Activated effector memory CD4-positive, alpha-beta T cell treated with anti-CD3 and anti-CD28 coated beads, Interleukin-2, amount 50 U/mL, for 16 hours (primary cell): ENCODE data around the gene TNS1.

Experiments used
- DNase-seq: peaks from one replicate; pipeline ENCODE4 v3.0.0-alpha.2; 2020

TNS1 gene

DNA sequence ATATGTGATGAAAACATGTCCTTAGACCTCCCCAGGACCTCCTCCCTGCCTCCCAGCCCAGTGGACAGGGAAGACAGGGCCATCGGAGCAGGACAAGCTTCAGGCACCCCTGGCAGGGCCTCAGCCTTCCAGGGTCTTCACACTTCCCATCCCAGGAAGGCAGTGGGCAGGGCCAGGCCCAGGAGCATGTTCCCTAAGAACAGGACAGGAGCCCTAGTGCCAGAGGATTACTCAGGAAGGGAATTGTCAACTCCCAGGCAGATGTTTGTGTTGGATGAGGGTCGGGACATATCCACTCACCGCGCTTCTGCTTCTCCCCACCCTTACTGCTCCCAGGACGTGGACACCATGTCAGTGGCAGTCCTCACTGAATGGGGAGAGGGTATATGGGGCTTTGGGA, 138.9 kb downstream of the TNS1 start:
- no peak for DNase-seq

- DNase-seq, result no peak
Measured at GRCh38 chr2:217861334-217861877, 141.4 kb downstream of the TNS1 start.

GRCh38 chr2:217859926-217860325, 142.9 kb downstream of the TNS1 start:
- DNase-seq, result no peak

DNA sequence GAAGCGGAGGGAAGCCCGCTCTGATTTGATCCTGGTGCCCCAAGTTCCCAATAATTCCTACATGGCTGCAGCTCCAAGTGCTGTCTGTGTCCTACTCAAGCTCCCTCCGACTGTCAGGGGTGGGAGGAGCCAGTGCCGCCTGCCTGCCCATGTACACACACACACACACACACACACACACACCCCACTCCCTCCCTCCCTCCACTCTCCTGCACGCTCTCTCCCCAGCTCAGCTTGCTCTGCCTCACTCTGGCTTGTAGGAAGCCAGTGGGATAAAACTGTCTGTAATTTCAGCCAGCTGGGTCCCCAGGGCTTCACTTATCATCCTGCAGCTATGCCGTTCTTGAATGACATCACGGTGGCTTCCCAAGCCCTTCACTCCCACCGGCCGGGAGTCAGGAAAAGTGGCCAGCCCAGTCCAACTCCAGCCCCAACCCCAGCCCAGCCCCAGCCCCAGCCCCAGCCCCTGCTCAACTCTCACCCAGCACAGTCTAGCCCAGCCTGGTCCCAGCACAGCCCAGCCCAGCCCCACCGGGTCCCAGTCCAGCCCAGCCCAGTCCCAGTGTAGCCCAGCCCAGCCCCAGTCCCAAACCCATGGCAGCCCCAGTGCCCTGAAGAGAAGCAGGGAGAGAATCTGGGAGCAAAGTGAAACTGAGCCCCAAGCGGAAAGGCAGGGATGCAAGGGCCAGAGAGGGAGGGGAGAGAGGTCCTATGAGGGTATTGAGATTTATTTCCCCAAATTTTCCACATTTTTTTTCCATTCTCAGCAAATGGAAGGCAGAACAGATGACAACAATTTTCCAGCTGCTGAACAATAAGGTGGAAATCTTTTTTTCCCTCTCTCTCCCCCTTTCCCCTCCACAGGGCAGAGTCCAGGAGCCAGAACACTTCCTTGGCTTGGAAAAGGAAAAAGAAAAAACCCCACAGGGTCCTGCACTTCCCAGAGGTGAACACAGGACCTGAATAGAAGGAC, 144.0 kb downstream of the TNS1 start:
- DNase-seq, result no peak

DNA sequence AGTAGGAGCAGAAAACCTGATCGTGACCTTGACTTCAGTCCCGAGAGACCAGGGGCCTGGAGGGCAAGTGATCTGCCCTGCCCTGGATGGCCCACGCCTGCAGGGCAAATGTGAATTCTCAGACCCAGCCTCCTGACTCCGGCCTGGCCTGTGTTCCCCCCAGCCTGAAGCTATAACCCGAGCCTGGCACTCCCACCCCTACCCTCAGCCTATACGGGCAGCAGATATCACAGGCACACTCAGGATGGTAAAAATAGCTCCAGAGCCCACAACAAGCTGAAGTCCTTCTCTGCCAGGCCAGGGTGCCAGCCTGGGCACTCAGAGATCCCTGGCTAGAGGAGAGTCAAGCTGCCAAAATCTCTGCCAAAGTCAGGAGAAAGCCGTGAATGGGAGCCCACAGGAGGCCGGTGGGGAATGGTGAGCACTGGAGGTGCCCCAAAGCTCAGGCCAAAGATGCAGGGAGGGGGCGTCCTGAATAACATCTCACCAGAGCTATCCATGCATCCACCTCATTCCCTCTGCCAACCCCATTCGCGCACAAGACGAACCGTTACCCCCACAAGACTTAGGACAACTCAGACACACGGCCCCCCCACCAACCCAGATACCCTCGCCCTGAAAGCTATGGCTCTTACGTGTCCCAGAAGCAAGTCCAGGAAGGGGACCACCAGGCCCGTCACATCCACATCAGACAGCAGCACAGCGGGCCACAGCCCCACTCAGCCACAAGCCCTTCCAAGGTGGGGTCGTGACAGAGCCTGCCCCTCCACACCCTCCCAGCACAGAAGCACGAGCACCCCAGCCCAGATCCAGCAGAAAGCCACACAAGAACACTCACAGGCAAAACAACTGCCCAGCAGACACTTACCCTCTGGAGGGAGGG, 144.9 kb downstream of the TNS1 start:
- DNase-seq, result no peak

DNA sequence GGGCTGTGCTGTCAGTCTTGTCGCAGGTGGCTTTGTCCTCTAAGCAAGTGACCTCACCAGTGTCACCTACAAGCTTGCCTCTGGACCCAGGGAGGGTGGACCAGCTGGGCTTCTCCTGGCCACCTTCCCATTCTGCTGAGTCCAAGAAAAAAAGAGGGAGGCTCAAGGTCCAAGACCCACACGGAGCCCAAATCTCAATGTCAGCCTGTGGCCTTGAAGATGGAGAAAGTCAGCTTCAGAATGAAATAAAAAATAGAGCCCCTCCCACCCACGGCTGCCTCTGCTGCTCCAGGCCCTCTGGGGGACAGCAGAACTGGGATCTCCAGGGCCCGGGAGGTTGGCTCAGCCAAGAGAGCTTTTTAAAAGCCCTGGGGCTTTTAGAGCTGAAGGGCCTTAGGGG, 145.9 kb downstream of the TNS1 start:
- DNase-seq, result no peak

GRCh38 chr2:217856159-217856558, 146.6 kb downstream of the TNS1 start:
- DNase-seq, result no peak

DNA sequence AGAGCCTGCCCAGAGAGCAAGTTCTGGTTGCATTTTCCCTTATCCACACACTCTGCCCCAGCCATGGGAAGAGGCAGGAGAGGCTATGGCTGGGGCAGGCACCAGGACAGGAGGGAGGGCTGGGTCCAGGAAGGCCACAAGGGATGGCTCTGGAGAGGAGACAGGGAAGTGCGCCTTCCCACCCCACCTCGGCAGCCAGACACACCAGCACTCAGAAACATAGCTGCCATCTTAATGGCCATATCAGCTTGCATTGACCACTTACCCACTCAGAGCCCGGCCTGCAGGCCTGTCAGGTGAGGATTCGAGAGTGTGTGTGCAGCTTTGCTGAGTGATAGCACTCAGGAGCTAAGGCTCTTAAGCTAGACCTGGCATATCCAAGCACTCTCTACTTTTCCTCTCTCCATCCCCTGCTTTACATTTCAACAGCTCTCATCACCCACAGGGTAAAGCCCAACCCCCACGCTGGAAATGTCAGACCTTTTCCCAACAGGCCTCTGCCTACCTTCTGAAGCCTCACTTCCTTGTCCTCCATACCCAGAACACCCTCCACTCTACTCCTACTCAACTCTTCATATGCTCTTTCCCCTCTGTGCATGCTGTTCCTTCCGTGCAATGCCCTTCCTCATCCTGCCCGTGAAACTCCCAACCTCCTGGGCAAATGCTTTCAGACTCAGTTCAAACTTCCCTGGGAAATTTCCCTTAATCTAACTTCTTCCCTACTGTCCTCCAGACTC, 147.9 kb downstream of the TNS1 start:
- no peak for DNase-seq

DNA sequence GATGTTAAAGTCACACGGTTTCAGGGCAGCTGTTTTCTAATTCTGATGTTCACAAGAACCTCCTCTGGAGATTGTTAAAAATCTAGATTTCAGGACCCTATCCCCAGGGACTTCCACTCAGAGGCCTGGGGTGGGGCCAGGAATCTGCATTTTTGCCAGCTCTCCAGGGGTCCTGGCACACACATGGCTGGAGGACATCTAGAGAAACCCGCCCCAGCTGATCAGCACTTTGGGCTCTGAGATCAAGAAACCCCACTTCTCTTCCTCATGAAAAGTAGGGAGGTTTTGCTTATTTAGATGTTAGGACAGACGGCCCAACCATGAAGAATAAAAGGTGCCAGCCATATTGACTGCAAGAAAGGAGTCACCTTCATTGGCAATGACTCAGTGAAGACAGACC, 148.8 kb downstream of the TNS1 start:
- DNase-seq, result no peak

- DNase-seq, result no peak
Measured at GRCh38 chr2:217853301-217853881, 149.4 kb downstream of the TNS1 start.

DNA sequence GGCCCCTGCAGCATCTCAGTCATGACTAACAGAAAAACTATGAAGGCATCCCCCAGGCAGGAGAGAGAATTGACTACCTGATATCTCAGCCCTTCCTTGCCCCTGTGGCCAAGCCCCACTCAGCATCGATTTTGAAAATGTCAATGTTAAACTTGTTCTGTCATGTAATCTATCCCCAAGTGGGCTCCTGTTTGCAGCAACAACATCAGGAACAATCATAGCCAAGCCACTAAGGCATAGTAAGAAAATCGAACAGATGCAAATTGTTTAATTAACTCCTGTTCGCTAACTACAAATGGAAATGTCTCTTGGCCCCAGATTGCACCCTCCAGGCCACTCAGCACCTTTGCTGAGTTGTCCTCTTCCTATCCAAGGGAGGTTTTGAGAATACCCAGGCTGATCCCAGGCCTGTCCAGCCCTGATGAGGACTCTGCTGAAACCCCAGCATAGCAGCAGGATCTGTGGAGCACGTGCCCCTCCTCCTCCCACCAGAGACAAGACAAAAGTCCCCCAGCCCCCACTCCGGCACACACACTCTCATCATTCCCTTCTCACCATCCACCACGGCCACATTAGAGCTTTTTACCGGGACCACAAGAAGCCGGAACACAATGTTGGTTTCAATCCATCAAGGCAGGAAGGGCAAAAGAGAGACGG, 150.1 kb downstream of the TNS1 start:
- no peak for DNase-seq

- no peak for DNase-seq
Measured at GRCh38 chr2:217851191-217852020, 151.4 kb downstream of the TNS1 start.

GRCh38 chr2:217849154-217849975, 153.4 kb downstream of the TNS1 start:
- DNase-seq, result no peak

- DNase-seq, result no peak
Measured at GRCh38 chr2:217848351-217848957, 154.3 kb downstream of the TNS1 start.

DNA sequence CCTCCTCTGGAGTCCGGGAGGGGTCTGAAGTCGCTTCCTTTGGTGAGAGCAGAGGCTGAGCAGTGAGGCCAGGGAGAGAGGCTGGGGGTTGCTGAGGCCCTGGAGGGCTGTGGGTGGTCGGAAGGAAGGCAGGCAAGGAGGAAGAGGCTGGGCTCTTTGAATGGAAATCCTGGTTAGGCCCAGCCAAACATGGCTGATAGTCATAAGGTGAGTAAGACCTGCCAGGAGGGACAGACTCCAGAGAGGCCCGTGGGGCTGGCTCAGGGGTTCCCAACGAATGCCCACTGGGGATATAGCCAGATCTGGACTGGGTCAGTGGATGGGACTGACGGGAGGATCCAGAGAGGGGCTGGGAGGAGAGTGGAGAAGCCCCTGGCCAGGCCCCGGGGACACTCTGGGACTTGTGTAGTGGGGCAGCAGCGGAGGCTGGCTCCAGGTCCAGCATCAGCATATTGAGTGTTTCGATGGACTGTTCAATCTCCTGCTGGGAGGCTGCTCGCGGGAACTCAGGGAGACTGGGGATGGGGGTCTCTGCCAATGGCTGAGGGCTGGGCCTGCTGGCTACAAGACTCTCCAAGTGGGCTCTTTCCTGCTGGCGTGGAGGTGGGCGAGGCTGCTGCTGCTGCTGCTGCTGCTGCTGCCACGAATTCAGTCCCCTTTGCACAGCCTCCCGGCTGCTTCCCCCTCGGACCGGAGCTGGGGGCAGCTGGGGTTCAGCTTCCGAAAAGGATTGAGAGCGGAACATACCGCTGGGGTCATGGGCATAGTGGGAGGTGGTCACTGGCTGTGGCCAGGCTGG, 155.0 kb downstream of the TNS1 start:
- DNase-seq, result no peak

GRCh38 chr2:217847115-217847514, 155.7 kb downstream of the TNS1 start:
- DNase-seq, result no peak

- no peak for DNase-seq
Measured at GRCh38 chr2:217846321-217846743, 156.5 kb downstream of the TNS1 start.

GRCh38 chr2:217845301-217845700, 157.5 kb downstream of the TNS1 start:
- no peak for DNase-seq

DNA sequence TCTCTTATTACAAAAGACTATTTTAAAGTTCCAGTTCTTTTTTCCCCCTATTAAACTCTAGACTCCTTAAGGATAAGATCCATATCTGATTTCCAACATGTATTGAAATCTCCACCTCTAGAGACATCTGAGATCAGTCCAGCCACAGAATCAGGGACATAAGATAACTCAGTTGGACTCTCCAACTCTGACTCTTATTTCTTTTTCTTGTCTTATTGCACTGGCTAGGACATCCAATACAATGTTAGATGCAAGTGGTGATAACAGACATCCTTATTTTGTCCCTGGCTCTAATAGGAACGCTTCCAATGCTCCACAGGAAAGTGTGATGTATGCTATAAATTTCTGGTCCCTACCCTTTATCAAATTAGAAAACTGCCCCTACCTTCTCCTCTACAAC, 158.1 kb downstream of the TNS1 start:
- DNase-seq, result no peak
